Upper lobe of right lung (tissue), 1 donor: ENCODE results near the gene HES1. TPM values are rescaled to one million over a fixed set of nuclear protein-coding genes. Genes with fewer than 3 reads are reported as not detected.
"Not testable (repeated sequence)": the region's sequence is repeated elsewhere in the genome, so short reads cannot be mapped to it uniquely, and the experiment has no call there.

Source experiments
- ATAC-seq: fragments of 200-7000 bp; cut with Tn5 transposase; one replicate; pipeline ENCODE4 v1.9.1; 2020; ENCODE audit warnings: mild to moderate bottlenecking, moderate library complexity
- DNase-seq: peaks from one replicate; pipeline ENCODE4 v3.0.0-alpha.2; 2020
- H3K27ac ChIP-seq: fragments of 200-600 bp; one replicate; pipeline ENCODE4 v1.8.0; 2022
- H3K27me3 ChIP-seq: fragments of 200-600 bp; one replicate; pipeline ENCODE4 v1.8.0; 2022; ENCODE audit warnings: mild to moderate bottlenecking
- H3K36me3 ChIP-seq: fragments of 200-600 bp; one replicate; pipeline ENCODE4 v1.8.0; 2022
- H3K4me1 ChIP-seq: fragments of 200-600 bp; one replicate; pipeline ENCODE4 v1.8.0; 2022
- H3K4me3 ChIP-seq: fragments of 200-600 bp; one replicate; pipeline ENCODE4 v1.8.0; 2022; ENCODE audit warnings: mild to moderate bottlenecking
- H3K9me3 ChIP-seq: fragments of 200-600 bp; one replicate; pipeline ENCODE4 v1.8.0; 2022
- intact Hi-C: fragments of 100-400 bp; cut with DNase I; formaldehyde crosslinking; loops from one replicate; pipeline ENCODE4 v1.11.0; 2022
- total RNA-seq: library from RNA; stranded (reverse); fragmentation: NEBNext Ultra II Directional; extraction: Animal tissue kit (Norgen Biotek cat#: 25700); gene quantifications from one replicate; pipeline ENCODE4 v1.2.1, GENCODE V29; 2021
- TF ChIP-seq, protein P1 (sequence below): fragments of 200-600 bp; IDR thresholded peaks from one replicate; pipeline ENCODE4 v1.8.0; 2022; ENCODE audit warnings: antibody characterized with exemption
- donor health status: DM: no; HTN: yes; CAD: no; lungs with severe emphysema.

HES1 gene
- total RNA-seq, 1 donor from 2014 or later = 43.6 TPM

DNA sequence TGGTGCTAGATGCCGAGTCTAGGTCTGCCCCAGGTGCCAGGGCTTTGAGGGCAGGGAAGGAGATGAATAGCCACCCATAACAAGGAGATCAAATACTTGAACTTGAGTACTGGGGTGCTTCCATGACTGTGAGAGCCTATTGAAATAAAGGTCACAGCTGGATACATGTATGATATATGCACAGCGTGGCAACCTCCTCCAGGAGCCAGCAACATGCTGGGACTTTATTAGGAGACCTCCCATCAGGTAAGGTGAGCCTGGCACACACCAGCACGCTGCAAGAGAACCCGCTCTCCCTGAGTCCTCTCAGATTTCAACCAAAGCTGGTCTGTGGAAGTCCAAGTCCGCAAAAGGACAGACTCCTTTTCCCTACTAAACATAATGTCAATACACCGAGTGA lies 10.5 kb upstream of the HES1 start:
- H3K4me1 ChIP-seq = peaks cover 4% of the 10 kb centered on the region
- H3K9me3 ChIP-seq = no peaks in the 10 kb centered on the region
- ATAC-seq (no peak), DNase-seq (no peak)
- TF ChIP-seq, protein P1, sequence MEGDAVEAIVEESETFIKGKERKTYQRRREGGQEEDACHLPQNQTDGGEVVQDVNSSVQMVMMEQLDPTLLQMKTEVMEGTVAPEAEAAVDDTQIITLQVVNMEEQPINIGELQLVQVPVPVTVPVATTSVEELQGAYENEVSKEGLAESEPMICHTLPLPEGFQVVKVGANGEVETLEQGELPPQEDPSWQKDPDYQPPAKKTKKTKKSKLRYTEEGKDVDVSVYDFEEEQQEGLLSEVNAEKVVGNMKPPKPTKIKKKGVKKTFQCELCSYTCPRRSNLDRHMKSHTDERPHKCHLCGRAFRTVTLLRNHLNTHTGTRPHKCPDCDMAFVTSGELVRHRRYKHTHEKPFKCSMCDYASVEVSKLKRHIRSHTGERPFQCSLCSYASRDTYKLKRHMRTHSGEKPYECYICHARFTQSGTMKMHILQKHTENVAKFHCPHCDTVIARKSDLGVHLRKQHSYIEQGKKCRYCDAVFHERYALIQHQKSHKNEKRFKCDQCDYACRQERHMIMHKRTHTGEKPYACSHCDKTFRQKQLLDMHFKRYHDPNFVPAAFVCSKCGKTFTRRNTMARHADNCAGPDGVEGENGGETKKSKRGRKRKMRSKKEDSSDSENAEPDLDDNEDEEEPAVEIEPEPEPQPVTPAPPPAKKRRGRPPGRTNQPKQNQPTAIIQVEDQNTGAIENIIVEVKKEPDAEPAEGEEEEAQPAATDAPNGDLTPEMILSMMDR = no peak
- no peaks in the 10 kb centered on the region for H3K27me3 ChIP-seq
- H3K36me3 ChIP-seq = no peaks in the 10 kb centered on the region
- H3K4me3 ChIP-seq = no peak overlapping the region
- intact Hi-C loops = no loop called here
- H3K27ac ChIP-seq = no peak overlapping the region

DNA sequence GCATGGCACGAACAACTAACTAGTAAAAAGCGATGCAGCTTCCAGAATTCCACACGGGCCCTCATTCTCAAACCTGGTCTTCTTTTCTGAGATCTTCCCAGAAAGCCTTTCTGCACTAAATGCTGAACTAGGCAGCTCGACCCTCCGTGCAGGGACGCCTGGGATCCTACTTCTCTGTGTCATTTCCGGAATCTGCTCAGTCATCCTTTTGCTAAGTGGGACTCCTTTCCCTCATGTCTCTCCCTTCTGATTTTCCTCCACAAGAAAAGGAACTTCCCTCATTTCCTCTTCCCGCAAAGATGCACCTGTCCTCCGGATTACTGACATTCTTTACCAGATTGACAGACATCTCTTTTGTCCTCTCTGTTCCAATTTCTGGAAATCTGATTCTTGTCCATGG lies 9.2 kb upstream of the HES1 start:
- TF ChIP-seq, protein P1 = no peak
- Histone ChIP-seq H3K36me3 (no peaks in the 10 kb centered on the region), H3K27me3 (no peaks in the 10 kb centered on the region), H3K4me3 (no peak overlapping the region), H3K4me1 (peaks cover 17% of the 10 kb centered on the region), H3K9me3 (no peaks in the 10 kb centered on the region), H3K27ac (no peak overlapping the region)
- DNase-seq (no peak), ATAC-seq (no peak)
- intact Hi-C loops = no loop called here

DNA sequence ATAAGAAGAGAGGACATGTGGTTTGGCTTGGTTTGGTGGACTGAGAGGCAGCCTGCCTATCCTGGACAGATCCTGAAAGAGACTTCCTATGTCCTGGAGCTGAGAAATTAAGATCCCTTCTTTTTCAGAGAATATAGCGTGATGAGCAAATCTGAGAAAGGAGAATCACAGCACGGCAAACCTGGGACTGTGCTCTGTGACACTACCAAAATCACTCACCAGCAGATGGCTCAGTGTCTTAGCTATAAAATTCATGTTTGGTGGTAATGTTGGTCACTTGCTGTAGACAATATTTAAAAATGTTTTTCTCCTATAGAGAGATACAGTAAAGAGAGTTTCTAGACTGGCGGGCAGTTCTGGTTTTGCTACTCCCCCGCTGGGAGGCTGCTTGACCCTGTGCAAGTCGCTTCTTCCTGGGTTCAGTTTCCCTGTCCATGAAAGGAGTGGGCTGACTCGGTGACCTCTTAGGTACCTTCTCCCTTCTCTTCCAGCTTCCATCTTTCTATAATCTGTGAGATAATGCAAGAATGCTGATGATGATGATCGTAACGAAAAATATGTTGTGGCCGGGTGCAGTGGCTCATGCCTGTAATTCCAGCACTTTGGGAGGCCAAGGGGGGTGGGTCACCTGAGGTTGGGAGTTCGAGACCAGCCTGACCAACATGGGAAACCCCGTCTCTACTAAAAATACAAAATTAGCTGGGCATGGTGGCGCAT lies 7.6 kb upstream of the HES1 start:
- H3K4me1 ChIP-seq = peaks cover 23% of the 10 kb centered on the region
- TF ChIP-seq, protein P1 = no peak
- DNase-seq (no peak), ATAC-seq (no peak)
- H3K27ac ChIP-seq = no peak overlapping the region
- H3K27me3 ChIP-seq = no peaks in the 10 kb centered on the region
- H3K4me3 ChIP-seq = no peak overlapping the region
- intact Hi-C loops = no loop called here
- no peaks in the 10 kb centered on the region for H3K9me3 ChIP-seq
- no peaks in the 10 kb centered on the region for H3K36me3 ChIP-seq

DNA sequence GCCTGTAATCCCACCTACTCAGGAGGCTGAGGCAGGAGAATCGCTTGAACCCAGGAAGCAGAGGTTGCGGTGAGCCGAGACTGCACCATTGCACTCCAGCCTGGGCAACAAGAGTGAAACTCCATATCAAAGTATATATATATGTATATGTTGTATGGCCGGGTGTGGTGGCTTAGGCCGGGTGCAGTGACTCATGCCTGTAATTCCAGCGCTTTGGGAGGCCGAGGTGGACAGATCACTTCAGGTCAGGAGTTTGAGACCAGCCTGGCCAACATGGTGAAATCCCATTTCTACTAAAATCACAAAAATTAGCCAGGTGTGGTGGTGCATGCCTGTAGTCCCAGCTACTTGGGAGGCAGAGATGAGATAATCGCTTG lies 7.0 kb upstream of the HES1 start:
- intact Hi-C loops, H3K27ac ChIP-seq, H3K9me3 ChIP-seq, H3K27me3 ChIP-seq, DNase-seq, ATAC-seq, H3K4me3 ChIP-seq, H3K36me3 ChIP-seq: not testable (repeated sequence)
- H3K4me1 ChIP-seq = peaks cover 27% of the 10 kb centered on the region

DNA sequence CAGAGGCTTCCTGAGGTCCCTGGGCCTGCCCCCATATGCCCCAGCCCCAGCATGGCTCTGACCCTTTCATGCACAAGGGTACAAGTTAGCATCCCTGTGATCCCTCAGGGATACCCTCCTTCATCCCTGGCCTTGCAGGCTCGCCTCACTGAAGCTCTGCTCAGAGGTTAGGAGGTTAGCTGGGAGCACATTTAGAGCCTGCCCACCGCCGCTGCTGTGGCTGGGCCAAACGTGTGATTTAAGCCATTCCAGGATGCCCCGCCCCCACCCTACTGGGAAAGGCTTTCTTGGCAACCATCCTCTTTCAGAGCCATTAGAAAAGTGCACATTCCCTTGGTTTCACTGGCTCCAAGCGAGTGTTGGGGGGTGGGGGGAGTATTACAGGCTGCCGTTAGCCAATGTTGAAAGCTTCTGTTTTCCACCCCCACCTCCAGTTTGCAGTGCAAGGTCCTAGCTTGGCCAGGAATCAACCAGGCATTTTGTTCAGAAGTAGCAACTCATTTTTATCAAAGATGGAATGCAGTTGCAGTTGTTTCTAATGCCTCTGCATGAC lies 6.3 kb upstream of the HES1 start:
- intact Hi-C loops = loop anchor here (10.0 kb wide), 1 partner anchor 185 kb away; no protein-coding TSS in a partner anchor
- DNase-seq (no peak), ATAC-seq (no peak)
- no peak overlapping the region for H3K27ac ChIP-seq
- H3K9me3 ChIP-seq = no peaks in the 10 kb centered on the region
- H3K27me3 ChIP-seq = no peaks in the 10 kb centered on the region
- peaks cover 27% of the 10 kb centered on the region for H3K4me1 ChIP-seq
- H3K36me3 ChIP-seq = no peaks in the 10 kb centered on the region
- TF ChIP-seq, protein P1 = no peak
- H3K4me3 ChIP-seq = no peak overlapping the region

DNA sequence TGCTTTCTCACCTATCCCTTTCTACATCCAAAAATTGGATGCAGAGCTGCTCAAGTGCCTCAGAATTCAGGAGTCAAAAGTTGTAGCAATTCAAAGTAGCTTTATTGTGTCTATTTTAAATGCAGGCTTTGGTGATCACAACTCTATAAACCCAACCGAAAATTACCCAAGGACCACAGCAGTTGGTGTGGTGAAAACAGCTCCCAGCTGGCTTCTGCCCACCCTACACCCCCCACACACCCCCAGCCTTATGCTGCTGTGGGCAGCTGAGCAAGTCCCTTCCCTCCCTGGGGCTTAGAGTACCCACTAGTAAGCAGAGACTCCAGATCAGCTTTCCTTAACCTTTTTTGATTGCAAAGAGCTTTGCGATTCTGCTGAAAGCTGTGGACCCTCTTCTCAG lies 5.8 kb upstream of the HES1 start:
- no peaks in the 10 kb centered on the region for H3K9me3 ChIP-seq
- intact Hi-C loops = loop anchor here (10.0 kb wide), 1 partner anchor 185 kb away; no protein-coding TSS in a partner anchor
- no peak overlapping the region for H3K27ac ChIP-seq
- DNase-seq (no peak), ATAC-seq (no peak)
- peaks cover 28% of the 10 kb centered on the region for H3K4me1 ChIP-seq
- H3K36me3 ChIP-seq = no peaks in the 10 kb centered on the region
- no peaks in the 10 kb centered on the region for H3K27me3 ChIP-seq
- TF ChIP-seq, protein P1 = no peak
- H3K4me3 ChIP-seq = no peak overlapping the region
